Kidney (tissue), 14 donors: ENCODE data around the gene FER. TPM values are rescaled to one million over a fixed set of nuclear protein-coding genes. Genes with fewer than 3 reads are reported as not detected.

Source experiments
- DNase-seq, 5 donors: peaks; one replicate each; pipeline ENCODE4 v3.0.0-alpha.2; 2013 to 2020
- FAIRE-seq: peaks from 2 replicates; lab custom pipeline; 2012; peaks lifted over from hg19 to GRCh38; lab: Jason Lieb, UNC
- H3K27ac ChIP-seq, 2 donors: one replicate each; pipeline ENCODE4 v1.7.0; 2013; ENCODE audit warnings: low read depth in 2 of 2, low read length in 2 of 2, inconsistent platforms in 1 of 2
- H3K27me3 ChIP-seq: one replicate; pipeline ENCODE4 v1.7.1; 2013; ENCODE audit warnings: low read length, inconsistent platforms; ENCODE audit not compliant: control insufficient read depth, insufficient read depth
- H3K36me3 ChIP-seq, 3 donors: one replicate each; pipeline versions ENCODE4 v1.7.0 to v1.7.1; 2013; ENCODE audit warnings: low read length in 3 of 3, control low read depth in 1 of 3, inconsistent platforms in 1 of 3; ENCODE audit not compliant: insufficient read depth in 3 of 3, control insufficient read depth in 2 of 3
- H3K4me1 ChIP-seq, 3 donors: one replicate each; pipeline versions ENCODE4 v1.7.0 to v1.7.1; 2013; ENCODE audit warnings: low read length in 3 of 3, inconsistent platforms in 1 of 3, low read depth in 1 of 3; ENCODE audit not compliant: control insufficient read depth in 2 of 3, insufficient read depth in 2 of 3
- H3K4me3 ChIP-seq, 3 donors: one replicate each; pipeline versions ENCODE4 v1.7.0 to v1.8.1; 2013; ENCODE audit warnings: low read length in 3 of 3, control low read depth in 1 of 3, inconsistent platforms in 1 of 3
- H3K9ac ChIP-seq, 3 donors: one replicate each; pipeline versions ENCODE4 v1.7.0 to v1.7.1; 2013; ENCODE audit warnings: low read length in 3 of 3, control low read depth in 1 of 3, inconsistent platforms in 1 of 3
- H3K9me3 ChIP-seq, 3 donors: one replicate each; pipeline versions ENCODE4 v1.7.0 to v1.7.1; 2013; ENCODE audit warnings: low read length in 3 of 3, control low read depth in 1 of 3, inconsistent platforms in 1 of 3; ENCODE audit not compliant: control insufficient read depth in 2 of 3, insufficient read depth in 1 of 3
- CTCF ChIP-seq: IDR thresholded peaks from 3 replicates; pipeline ENCODE4 v1.5.1; 2012; ENCODE audit warnings: mild to moderate bottlenecking, moderate library complexity, borderline replicate concordance; ENCODE audit not compliant: insufficient read depth; ENCODE audit errors: extremely low read depth
- intact Hi-C: fragments of 100-400 bp; cut with DNase I; formaldehyde crosslinking; loops from one replicate; pipeline ENCODE4 v1.11.1; 2022
- polyA plus RNA-seq: library from polyadenylated mRNA; stranded (reverse); fragments of 350-450 nt; fragmentation: Illumina TruSeq; extraction: RNeasy Lipid Tissue Mini Kit (QIAGEN cat#74804); gene quantifications from one replicate; pipeline ENCODE4 v1.2.3, GENCODE V29; 2014; ENCODE audit warnings: low read depth, low replicate concordance; ENCODE audit not compliant: insufficient read depth
- total RNA-seq: library from RNA; stranded (reverse); fragmentation: NEBNext Ultra II Directional; extraction: Animal tissue kit (Norgen Biotek cat#: 25700); gene quantifications from one replicate; pipeline ENCODE4 v1.2.1, GENCODE V29; 2021
- donor health status: control.
- donor health status: control.
- donor health status: control.
- donor health status: control.
- donor health status: control.
- donor health status: DM: yes; HTN: yes; CAD: no.
- donor health status: Normal renal cell carcinoma (clear cell type).

The FER gene
- total and polyA plus RNA-seq, 2 donors from 2014 or later, result 2.1 to 38.2 TPM

- H3K27me3 ChIP-seq, result no peaks in the 10 kb centered on the region
- no peaks in the 10 kb centered on the region for H3K9me3 ChIP-seq
- intact Hi-C loops, result no loop called here
- FAIRE-seq (no peak), DNase-seq (no peak)
- TF ChIP-seq CTCF, result no peak
- H3K4me1 ChIP-seq, result no peaks in the 10 kb centered on the region
- H3K4me3 ChIP-seq, result no peak overlapping the region
- H3K9ac ChIP-seq, result no peak overlapping the region
- no peak overlapping the region for H3K27ac ChIP-seq
- H3K36me3 ChIP-seq, result no peaks in the 10 kb centered on the region
Observed at GRCh38 chr5:109113608-109114007, 365.9 kb downstream of the FER start.

GRCh38 chr5:109121225-109121624 lies 373.5 kb downstream of the FER start:
- H3K4me1 ChIP-seq, result no peaks in the 10 kb centered on the region
- DNase-seq, result no peak
- no peak overlapping the region for H3K4me3 ChIP-seq
- intact Hi-C loops, result no loop called here
- FAIRE-seq, result peak; percentile 11
- H3K36me3 ChIP-seq, result no peaks in the 10 kb centered on the region
- H3K9me3 ChIP-seq, result peaks cover 0 to 17% (median 0%) of the 10 kb centered on the region in 3 donors
- no peak for TF ChIP-seq CTCF
- H3K9ac ChIP-seq, result no peak overlapping the region
- no peak overlapping the region for H3K27ac ChIP-seq
- H3K27me3 ChIP-seq, result no peaks in the 10 kb centered on the region

GRCh38 chr5:109125755-109126429 lies 378.2 kb downstream of the FER start:
- FAIRE-seq (no peak), DNase-seq (no peak)
- no peaks in the 10 kb centered on the region for H3K4me1 ChIP-seq
- no peaks in the 10 kb centered on the region for H3K36me3 ChIP-seq
- no peak overlapping the region for H3K4me3 ChIP-seq
- H3K27me3 ChIP-seq, result no peaks in the 10 kb centered on the region
- intact Hi-C loops, result no loop called here
- H3K9ac ChIP-seq, result no peak overlapping the region
- no peak for TF ChIP-seq CTCF
- no peak overlapping the region for H3K27ac ChIP-seq
- H3K9me3 ChIP-seq, result peaks cover 0 to 6% (median 0%) of the 10 kb centered on the region in 3 donors
